HG03558 (cell line): ENCODE measurements around the gene EPG5.
A peak's percentile ranks its signal among the peaks of the same experiment; 100 is the strongest.
"Not testable (repeated sequence)": the region's sequence is repeated elsewhere in the genome, so short reads cannot be mapped to it uniquely, and the experiment has no call there.

Source experiments
- ATAC-seq: cut with Tn5 transposase; IDR thresholded peaks from one replicate; pipeline ENCODE4 v1.9.1; 2021; ENCODE audit warnings: moderate number of reproducible peaks; ENCODE audit not compliant: unreplicated experiment; ENCODE audit errors: extremely low read depth

Gene EPG5, protein sequence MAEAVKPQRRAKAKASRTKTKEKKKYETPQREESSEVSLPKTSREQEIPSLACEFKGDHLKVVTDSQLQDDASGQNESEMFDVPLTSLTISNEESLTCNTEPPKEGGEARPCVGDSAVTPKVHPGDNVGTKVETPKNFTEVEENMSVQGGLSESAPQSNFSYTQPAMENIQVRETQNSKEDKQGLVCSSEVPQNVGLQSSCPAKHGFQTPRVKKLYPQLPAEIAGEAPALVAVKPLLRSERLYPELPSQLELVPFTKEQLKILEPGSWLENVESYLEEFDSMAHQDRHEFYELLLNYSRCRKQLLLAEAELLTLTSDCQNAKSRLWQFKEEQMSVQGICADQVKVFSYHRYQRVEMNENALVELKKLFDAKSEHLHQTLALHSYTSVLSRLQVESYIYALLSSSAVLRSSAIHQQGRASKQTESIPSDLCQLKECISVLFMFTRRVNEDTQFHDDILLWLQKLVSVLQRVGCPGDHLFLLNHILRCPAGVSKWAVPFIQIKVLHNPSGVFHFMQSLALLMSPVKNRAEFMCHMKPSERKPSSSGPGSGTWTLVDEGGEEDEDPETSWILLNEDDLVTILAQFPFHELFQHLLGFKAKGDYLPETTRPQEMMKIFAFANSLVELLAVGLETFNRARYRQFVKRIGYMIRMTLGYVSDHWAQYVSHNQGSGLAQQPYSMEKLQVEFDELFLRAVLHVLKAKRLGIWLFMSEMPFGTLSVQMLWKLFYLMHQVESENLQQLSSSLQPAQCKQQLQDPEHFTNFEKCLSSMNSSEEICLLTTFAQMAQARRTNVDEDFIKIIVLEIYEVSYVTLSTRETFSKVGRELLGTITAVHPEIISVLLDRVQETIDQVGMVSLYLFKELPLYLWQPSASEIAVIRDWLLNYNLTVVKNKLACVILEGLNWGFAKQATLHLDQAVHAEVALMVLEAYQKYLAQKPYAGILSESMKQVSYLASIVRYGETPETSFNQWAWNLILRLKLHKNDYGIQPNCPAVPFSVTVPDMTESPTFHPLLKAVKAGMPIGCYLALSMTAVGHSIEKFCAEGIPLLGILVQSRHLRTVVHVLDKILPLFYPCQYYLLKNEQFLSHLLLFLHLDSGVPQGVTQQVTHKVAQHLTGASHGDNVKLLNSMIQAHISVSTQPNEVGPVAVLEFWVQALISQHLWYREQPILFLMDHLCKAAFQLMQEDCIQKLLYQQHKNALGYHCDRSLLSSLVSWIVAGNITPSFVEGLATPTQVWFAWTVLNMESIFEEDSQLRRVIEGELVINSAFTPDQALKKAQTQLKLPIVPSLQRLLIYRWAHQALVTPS (N-terminal part only)

DNA sequence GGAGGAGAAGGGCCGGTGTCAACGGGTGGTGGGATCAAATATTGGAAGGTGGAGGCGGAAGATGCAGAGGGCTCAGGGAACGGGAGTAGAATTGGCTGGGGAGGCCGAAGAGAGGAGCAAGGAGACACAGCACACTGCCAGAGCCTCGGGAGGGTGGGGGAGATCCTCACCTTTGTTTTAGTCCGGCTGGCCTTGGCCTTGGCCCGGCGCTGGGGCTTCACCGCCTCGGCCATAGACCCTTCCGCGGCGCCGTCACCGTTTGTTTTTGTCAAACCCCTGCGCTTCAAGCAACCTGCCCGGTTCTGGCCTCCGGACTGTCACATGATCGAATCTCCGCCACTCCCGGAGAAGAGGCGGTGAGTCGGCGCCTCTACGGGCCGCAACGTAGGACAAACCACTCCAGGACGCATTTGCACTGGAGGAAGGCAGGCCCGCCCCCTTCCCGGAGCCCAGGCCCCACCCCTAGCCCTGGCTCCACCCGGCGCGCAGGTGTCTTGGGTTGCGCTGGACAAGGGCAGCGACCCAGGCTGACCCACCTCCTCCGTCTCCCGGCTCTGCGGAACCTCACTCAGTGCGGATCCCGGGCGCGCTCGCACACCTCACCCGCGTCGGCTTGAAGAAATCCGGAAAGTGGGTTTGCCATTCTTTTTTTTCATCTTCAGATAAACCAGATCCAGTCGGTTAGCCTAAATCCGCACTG, at the start of gene EPG5:
TSS of gene EPG5 (minus strand) at position 323 of the 700 bp plus-strand sequence. CDS start at position 233, 90 bp downstream.
- ATAC-seq: peak; percentile 93

DNA sequence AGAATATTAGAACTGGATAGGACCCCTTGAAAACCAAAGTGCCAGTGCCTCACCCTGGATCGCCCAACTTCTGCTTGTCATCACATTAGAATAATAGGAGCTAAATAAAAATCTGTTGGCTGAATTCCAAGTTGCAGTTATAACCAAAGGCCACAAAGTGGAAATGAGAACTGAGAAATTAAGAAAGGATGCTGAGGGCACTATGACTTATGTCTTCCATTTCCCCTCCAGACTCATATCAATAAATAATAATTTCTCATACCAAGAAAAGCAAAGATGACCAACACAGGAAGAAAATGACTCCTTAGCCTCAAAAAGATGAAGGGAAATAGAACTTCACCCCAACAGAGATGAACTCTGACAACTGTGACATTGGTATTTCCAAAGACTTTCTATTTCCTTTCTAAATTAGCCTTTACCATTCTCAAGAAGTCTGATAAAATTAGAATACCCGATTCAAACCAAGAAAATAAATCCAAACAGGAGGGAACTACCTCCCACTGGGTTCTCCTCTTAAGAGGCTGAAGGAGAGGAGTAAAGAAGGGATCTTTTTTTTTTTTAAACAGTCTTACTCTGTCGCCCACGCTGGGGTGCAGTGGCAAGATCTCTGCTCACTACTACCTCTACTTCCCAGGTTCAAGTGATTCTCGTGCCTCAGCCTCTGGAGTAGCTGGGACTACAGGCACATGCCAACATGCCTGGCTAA, 46.5 kb upstream of the EPG5 start:
- peak; percentile 59 for ATAC-seq

DNA sequence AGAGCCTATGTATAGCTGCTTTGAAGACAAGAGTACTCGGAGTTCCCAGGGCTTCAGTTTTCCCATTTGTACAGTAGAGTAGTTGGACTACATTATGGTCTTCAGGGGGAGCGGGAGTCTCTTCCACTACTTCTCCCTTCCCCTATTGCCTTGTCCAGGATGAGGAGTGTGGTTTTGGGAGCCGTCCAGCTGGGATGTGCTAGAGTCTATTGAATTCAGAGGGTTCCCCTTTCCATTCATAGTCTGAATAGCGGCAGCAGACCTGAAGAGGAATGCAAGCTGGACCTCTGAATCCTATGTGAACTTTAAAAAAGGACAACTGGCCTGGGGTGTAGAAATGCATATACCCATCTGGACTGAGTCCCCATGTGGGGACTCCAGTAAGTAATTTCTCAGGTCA, 43.5 kb upstream of the EPG5 start:
- no peak for ATAC-seq

DNA sequence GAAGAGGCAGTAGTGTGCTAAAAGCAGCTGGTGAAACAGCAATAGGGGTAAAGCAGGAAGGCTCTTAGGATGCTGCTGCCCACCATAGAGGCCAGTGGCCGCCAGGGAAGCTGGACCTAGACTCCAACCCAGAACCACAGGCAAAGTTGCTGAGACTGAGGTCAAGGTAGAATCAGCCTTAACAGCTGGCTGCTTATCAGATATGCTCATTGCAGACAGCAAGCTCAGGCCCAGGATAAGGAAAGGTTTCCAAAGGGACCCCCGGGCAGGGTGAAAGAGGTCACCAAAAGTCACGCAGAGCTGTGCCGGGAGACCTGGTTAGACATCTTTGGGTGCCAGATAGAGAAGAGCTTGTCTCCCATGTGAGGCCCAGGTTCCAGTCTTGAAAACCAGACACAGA, 42.9 kb upstream of the EPG5 start:
- no peak for ATAC-seq

DNA sequence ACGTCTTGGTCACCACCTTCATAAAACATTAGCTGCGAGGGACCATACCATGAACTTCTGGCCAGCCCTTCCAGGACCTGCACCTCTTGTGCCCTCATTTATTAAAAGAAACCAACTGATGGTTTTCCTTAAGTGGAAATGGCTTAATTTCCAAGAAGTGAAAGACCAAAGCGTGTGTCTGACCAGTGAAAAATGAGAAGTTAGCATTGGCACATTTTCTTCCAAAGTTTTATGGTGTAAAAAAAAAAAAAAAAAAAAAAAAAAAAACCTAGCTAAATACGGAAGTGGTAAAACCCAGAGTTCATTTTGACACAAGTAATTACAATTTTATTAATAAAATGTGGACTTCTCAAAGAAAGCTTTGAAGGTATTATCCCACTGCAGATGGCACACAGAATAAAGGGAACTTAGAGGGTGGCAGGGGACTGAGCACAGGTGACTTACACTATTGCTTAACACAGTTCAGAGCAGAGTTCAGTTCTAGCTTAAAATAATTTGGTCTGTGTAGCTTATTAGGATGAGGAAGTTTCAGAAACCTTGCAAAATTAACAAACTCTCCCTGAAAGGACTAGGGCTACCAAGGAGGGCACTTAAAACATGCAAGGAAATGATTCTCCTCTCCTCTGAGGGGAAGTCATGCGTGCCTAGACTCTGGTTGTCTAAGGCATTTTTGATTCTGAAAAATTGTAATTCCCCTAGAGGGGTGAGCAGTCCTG, 42.2 kb upstream of the EPG5 start:
- ATAC-seq: no peak

DNA sequence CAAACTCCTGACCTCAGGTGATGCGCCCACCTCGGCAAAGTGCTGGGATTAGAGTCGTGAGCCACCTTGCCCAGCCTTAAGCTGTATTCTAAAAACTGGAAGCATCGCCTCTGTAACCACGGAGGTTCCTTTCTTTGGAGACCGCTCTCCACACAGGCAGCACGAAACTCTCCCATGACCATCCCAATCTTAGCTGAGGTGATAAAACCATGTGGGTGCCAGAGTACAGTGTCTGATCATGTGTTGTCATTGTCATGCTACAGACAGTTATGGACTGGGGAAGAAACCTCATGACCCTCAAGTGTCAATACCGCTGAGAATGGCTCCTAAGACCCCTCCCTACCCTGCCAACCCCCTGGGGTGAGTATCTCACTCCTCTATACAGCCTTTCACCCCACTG, 41.4 kb upstream of the EPG5 start:
- ATAC-seq: no peak

DNA sequence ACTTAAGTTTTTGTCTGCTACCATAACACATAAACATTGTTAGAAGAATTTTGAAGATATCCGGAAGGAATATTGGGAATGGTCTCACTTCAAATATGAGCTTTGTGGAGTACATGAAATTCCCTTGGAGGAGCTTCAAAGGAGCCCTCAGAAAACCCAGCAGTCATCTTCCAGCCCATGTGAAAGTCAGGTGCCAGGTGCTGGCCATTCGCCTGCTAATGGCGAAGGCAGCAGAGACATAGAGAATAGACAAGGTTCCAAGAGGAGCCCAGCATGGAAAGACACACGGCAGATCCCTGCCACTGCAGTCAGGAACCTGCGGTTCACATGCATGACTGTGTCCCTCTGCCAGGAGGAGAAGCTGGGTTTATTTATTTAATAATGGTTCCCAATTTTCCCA, 40.0 kb upstream of the EPG5 start:
- ATAC-seq: no peak

DNA sequence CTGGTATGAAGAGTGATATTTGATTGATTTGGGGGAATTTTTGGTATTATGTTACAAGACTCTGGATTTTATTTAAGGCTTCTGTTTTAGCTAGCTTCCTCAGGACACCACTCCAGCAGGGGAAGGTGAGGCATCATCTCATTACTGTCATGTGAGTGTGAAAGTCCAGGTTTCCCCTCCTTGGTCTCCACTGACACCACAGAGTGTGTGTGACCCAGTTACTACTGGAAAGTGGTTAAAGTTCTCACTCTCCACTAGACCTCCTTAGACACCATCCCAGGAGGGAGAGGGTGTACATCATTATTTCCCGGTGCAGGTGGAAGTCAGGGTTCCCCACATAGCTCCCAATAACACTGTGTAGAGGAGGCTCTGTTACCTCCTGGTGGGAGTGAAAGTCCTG, 35.8 kb upstream of the EPG5 start:
- ATAC-seq: no peak

DNA sequence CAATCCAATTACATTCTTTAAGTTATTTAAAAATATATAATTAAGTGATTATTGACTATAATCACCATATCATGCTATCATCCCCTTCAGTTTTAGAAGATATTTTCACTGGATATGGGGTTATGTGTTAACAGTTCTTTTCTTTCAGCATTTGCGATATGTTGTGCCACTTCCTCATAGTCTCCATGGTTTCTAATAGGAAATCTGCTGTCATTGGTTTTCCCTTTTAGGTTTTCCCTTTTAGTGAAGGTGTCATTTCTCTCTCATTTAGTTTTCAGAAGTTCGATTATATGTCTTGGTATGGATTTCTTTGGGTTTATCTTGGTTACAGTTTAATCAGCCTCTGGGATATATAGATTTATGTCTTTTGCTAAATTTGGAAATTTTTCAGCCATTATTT, 34.8 kb upstream of the EPG5 start:
- ATAC-seq: no peak

DNA sequence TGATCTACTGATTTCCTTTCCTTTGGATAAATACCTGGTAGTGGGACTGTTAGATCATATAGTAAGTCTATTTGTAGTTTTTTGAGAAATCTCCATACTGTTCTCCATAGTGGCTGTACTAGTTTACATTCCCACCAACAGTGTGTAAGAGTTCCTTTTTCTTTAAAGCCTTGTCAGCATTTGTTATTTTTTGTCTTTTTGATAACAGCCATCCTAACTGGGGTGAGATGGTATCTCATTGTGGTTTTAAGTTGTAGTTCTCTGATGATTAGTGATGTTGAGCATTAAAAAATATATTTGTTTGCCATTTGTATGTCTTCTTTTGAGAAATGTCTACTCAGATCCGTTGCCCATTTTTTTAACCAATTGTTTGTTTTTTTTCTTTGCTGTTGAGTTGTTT, 33.9 kb upstream of the EPG5 start:
- no peak for ATAC-seq

DNA sequence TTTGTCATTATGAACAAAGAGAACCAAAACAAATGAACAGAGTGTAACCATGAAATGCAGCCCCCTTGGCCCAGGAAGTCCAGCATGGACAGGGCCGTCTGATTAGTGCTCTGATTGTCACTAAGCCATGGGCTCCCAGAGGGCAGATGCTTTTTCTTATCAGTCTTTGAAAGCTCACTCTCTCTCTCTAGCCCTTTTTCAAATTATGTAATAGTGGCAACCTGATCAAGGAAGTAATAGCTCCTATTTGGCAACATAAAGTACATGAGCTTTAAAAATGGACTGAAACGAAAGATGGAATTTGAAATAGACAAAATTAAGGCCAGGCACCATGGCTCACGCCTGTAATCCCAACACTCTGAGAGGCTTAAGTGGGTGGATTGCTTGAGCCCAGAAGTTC, 32.4 kb upstream of the EPG5 start:
- no peak for ATAC-seq

DNA sequence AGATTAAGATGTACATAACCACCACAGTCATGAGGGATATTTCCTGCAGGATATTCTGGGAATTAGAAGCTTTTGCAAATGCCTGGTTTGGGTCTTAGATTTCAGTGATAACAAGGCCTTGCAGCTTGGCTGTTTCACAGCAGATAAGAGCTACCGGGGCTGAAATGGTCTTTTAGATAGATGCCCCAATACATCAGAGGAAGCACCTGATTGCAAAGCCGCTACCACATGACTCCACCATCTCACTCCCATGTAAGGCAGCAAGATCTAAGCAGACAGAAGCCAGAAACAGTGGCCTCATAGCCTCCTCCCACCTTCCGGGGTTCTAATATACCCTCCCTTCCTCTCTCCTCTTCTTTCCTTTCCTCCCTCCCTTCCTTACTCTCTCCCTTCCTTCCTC, 31.1 kb upstream of the EPG5 start:
- no peak for ATAC-seq

DNA sequence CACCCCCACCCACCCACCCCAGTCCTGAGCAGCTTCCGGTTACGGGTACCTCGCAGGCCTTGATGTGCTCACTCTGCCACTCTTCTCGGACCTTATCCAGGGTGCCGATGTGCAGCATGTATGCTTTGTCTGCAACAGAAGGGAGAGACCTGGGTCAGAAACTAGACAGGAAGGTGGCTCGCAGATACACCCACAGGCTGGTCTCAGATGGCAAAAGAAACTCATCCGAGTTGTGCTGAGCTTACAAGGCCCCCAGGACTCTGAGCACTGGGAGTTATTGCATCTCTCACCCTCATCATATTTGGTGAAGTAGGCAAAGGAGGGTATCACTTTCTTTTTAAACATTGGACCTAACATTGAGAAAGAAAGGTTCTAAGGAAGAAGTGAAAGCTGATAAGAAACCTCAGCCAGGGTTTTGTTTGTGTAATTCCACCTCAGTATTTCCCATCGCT, 30.6 kb upstream of the EPG5 start:
- ATAC-seq: no peak

DNA sequence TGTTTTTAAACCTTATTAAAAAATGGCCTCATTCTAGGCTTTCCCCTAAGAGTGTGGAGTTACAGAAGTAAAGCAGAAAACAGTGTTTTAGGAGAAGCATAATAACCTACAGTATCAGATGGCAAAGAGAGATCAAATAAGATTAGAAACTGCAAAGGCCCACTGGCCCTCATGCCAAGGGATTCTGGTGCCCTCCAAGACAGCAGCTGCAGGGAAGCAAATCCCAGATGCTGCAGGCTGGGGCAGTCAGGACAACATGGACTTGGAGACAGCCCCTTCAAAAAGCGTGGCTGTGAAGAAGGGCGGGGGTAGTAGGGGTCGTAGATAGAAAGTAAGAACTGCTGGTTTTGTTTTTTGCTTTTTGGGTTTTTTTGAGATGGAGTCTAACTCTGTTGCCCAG, 28.3 kb upstream of the EPG5 start:
- ATAC-seq: no peak

DNA sequence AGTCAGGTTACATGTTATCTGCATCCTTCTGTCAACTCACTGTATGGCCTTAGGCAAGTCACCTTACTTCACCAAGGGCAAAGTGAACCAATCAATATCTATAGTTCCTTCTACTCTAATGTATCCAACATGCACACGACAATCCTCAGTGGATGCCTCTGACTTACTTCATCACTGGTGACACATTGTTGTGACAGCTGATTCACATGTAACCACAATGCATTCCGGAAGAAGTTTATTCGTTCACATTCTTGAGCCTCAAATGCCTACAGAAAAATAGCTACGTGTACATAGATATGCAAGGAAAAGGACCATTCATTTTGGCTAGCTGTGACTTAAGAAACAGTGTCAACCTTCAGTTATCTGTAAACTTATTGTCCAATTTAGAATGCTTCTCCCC, 26.3 kb upstream of the EPG5 start:
- no peak for ATAC-seq

DNA sequence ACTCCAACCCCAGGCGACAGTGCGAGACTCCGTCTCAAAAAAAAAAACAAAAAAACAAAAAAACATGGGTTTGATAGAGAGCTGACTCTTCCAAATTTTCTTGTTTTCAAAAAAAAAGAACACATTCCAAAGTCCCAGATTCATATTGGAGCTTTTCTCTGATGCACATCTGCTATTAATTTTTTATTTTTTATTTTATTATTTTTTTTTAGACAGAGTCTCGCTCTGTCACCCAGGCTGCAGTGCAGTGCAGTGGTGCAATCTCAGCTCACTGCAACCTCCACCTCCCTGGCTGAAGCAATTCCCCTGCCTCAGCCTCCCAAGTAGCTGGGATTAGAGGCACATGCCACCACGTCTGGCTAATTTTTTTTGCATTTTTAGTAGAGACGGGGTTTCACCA, 25.4 kb upstream of the EPG5 start:
- ATAC-seq: not testable (repeated sequence)

DNA sequence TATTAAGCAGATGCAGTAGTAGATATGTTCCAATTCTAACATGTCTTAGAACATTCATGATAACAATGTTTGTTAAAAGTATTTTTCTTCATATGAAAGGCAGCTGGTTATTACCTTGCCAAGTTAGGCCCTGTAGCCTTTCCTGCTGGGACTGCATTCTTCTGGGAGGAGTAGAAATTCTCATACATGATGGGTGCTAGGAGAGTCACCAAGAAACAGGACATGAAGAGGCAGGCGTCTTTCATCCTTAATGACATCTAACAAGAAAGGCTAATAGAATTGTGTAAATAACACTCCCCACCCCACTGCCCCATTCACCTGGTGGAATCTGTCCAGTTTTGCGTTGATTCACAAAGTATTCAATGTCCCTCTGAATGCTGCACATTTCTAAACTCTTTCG, 24.7 kb upstream of the EPG5 start:
- no peak for ATAC-seq

DNA sequence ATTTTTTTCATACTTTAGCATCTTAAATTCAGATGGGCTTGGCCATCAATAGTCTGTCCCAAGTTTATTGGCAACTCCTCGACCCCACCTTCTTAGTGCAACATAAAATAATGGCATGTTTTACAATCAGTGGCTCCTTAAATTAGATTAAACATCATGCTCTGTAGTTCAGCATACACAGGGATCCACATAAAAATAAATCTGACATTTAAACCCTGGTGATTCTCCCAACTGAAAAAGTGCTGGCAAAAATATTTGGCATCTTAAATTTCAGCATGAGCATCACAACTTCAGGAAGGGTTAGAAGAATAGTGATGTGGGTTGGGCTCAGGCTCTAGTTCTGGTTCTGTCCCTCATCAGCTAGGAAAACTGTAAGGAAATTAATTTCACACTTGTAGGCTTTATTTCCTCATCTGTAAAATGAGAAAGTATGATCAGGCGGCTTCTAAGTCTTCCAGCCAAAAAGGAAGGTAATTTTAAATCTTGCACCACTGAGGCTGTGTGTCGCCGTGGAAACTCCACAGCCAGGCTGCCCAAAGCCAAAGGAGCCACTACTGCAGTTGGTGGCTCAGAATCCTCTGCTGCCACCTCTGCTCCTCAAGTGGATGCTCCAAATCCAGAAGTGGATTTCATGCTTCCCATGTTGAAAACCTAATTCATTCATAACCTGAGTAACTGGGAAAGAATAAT, 17.6 kb upstream of the EPG5 start:
- ATAC-seq: no peak
